ENCODE results near the gene PMEPA1. TPM values are rescaled to one million over a fixed set of nuclear protein-coding genes. Genes with fewer than 3 reads are reported as not detected.

Gene PMEPA1
- total RNA-seq, 1 experiment from 2014 or later: 10.5 TPM

DNA sequence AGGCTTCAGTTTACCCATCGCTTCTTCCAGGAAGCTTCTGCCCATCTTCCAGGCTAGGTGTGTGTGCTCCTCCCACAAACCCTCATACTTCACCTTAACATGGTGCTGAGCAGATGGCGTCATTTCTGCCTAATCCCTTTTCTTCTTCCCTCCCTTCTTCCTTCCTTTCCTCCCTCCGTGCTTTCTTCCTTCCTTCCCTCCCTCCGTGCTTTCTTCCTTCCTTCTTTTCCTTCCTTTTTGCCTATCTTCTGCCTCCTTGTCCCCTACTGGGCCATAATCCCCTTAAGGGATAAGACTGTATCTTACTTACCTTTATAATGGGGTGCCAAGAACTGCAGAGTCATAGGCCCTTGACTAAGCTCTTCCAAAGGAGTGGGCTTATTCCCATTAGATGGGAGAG is 27.5 kb upstream of the PMEPA1 start:
- no peak for DNase-seq (ENCODE audit: low spot score)

GRCh38 chr20:57736738-57737347 is 27.0 kb upstream of the PMEPA1 start:
- DNase-seq (ENCODE audit: low spot score): no peak

DNA sequence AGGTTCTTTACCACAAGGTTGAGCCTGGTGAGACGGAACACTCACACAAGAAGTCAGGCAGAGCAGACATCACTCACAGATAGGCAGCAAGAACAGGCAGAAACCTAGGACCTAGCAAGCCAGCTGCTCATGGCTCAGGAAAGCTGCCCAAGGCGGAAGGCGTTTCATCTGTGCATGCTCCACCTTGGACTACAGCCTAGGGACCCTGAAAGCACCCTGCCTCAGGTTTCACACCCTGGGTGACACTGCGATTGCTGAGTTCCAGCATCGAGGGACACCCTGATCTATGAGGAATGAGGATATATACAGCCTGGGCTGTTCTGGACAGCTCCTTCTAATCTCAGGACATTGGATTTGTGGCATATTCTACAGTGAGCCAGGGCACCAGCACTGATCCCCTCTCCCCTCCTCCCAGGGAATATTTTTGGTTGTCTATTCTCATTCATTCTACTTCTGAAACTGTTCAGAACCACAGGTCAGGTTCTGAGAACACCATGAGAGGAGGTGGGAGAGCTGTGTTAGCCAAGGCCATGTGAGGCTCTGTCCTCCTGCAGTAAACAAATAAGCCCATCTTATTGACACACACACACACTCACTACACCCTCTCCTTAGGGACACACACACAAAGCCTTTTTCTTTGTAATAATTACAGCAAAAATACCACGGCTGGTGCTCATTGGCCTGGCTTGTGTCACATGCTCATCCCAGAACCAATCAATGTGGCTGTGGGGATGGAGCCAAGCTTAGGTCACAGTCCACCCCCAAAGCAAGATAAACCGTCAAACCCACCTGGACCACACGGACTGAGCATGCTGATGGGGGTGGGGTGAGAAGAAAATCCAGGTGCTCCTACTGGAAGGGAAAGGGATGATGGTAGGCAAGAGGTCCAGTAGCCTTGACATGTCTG is 26.3 kb upstream of the PMEPA1 start:
- no peak for DNase-seq (ENCODE audit: low spot score)

- DNase-seq (ENCODE audit: low spot score): no peak
Measured at GRCh38 chr20:57734754-57735153, 24.9 kb upstream of the PMEPA1 start.

DNA sequence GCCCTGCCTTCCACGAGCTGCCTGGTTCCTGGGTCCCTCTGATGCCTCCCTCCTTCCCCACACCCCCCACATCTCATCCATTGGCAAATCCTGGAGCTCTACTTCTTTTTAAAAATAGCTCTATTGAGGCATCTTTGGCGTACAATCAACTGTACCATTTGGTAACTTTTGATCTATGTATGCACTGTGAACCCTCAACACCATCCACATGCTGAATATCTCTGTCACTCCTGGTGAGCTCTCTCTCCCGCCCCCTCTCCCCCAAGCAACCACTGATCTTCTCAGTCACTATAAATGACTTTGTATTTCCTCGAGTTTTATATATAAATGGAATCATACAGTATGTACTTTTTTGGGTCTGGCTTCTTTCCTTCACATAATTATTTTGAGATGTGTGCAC is 22.4 kb upstream of the PMEPA1 start:
- DNase-seq (ENCODE audit: low spot score): no peak

DNA sequence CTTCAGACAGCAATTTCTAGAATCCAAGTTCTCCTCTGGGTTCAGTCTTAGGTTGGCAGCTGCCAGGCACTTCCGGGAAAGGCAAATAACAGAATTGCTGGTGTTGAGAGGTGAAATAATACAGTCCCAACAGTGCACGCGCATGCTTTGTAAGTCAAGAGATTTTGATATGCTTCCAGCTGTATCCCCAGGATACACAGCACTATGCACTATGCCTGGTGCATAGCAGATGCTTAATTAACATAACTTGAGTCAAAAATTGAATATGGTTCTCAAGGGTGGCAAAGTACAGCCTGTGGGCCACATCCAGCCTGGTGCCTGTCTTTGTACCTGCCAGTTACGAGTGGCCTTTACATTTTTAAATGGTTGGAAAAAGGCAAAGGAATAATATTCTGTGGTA is 18.9 kb upstream of the PMEPA1 start:
- no peak for DNase-seq (ENCODE audit: low spot score)

GRCh38 chr20:57727863-57728262 is 18.0 kb upstream of the PMEPA1 start:
- no peak for DNase-seq (ENCODE audit: low spot score)

GRCh38 chr20:57725636-57726035 is 15.8 kb upstream of the PMEPA1 start:
- DNase-seq (ENCODE audit: low spot score): no peak

- no peak for DNase-seq (ENCODE audit: low spot score)
Measured at GRCh38 chr20:57724610-57725405, 15.0 kb upstream of the PMEPA1 start.

DNA sequence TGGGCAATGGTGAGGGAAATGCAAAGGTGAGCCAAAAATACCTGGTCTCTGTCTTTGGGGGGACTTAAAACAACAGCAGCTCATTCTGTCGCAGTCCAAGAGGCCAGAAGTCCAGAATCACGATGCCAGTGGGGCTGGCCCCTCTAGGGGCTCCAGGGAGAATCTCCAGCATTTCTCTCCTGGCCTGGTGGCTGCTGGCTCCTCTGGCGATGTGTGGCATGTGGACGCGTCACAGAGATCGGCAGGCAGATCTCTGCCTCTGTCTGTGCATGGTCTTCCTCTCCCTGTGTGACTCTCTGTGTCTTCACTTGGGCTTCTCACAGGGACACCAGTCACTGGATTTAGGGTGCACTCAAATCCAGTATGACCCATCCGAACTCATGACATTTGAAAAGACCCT is 14.0 kb upstream of the PMEPA1 start:
- DNase-seq (ENCODE audit: low spot score): no peak

GRCh38 chr20:57719951-57720350 is 10.1 kb upstream of the PMEPA1 start:
- no peak for DNase-seq (ENCODE audit: low spot score)

DNA sequence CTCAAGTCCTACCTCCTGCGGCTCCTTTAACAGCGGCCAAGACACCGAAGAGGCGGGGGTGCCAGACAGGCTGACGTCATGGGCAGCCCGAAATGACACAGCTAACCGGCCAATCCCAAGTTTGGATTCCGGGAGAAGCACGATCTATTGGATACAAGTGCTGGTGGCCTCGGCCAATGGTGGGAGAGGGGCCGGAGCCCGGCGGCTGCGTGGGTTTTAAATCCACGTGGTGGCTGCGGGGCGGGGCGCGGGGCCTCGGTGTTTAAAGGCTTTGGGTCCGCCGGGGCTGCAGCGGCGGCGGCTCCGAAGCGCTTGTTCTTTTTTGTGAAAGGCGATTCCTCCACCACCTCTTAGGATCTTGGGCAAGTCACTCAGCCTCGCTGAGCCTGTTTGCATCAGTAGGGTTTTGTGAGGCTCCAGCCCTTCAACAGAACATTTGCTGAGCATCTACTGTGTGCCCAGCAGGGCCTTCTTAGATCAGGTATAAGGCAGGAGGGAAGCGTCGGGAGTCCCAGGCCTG is 8.7 kb upstream of the PMEPA1 start:
- DNase-seq (ENCODE audit: low spot score): peak; percentile 97

DNA sequence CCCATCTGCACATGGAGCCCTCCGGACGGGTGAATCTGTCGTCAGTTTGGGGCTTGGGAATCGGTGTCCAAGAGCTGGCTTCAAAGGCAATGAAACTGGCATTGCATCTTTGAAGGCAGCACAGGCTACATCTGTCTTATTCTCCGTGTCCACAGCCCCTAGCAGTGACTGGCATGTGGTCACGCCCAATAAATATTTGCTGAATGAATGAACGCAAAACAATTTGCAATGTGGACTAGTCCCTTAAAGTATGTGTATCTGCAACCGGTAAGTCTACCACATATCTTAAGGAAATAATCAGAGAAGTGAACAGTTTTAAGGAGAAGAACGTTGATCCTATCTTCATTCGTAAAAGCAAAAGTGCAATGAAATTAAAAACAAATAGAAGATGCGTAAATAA is 8.0 kb upstream of the PMEPA1 start:
- DNase-seq (ENCODE audit: low spot score): peak; percentile 59

DNA sequence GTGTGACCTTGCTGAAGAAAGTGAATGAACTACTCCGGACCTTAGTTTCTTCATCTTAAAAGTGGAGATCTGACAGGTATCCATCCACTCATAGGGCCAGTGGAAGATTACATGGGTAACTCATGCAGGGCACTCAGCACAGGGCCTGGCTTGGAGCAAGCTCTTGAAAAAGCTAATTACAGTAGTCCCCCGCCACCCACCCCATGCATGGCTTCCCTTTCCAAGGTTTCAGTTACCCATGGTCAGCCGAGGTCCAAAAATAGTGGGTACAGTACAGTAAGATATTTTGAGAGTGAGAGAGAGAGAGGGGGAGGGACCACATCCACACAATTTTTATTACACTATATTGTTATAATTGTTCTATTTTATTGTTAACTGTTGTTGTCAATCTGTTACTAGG is 7.1 kb upstream of the PMEPA1 start:
- no peak for DNase-seq (ENCODE audit: low spot score)

GRCh38 chr20:57716202-57716601 is 6.4 kb upstream of the PMEPA1 start:
- peak; percentile 31 for DNase-seq (ENCODE audit: low spot score)

DNA sequence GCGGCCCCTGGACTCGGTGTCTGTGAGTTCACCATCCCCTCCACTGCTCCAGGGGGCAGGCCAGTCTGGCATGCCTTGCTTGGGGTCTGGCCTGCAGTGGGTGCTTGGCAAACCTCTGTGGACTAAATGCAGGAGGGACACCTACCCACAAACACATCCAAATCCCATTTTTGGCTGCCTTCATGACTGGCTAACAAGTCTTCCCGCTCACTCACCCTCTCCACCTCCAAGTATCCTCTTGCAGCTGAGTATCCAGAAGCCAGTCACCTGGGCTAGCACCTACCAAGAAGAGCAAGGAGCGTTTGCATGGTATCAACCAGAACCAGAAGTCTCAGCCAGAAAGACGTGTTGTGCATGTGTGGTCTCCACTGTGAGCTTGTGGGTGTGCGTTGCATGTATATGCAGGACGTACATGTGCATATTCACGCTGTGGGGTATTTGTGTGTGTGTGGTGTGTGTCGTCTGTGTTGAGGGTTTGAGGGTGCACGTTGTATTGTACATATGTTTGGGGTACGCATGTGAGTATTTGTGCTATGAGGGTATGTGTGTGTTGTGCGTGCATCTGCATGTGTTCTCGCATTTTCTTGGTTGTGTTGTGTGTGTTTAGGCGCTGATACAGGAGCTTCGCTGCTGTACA is 5.6 kb upstream of the PMEPA1 start:
- DNase-seq (ENCODE audit: low spot score): no peak

GRCh38 chr20:57714409-57715267 is 4.8 kb upstream of the PMEPA1 start:
- DNase-seq (ENCODE audit: low spot score): peak; percentile 93

DNA sequence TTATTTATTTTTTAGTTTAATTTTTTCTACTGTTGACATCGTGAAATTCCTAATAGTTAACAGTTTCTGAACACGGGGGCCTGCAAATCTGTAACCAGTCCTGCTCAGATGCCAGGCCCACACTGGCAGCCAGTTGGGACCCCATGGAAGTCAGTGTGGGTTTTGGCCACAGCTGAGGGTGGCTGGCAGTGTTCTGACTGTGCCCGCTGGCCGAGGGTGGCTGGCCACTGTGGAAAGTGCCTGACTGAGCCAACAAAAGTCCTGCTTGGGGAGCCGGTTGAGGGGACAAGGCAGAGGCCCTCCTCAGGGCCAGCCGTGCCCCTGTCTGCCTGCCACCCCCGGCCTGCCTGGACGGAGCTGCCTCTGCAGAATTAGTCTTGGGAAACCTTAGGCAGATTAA is 4.1 kb upstream of the PMEPA1 start:
- no peak for DNase-seq (ENCODE audit: low spot score)

GRCh38 chr20:57713505-57713903 is 3.7 kb upstream of the PMEPA1 start:
- no peak for DNase-seq (ENCODE audit: low spot score)

GRCh38 chr20:57712851-57713504 is 3.2 kb upstream of the PMEPA1 start:
- DNase-seq (ENCODE audit: low spot score): no peak

All from A172 (cell line).